Measurements from ENCODE around the gene SDK2. TPM values are rescaled to one million over a fixed set of nuclear protein-coding genes. Genes with fewer than 3 reads are reported as not detected.

SDK2 gene
- total RNA-seq, 6 experiments from 2014 or later = 0.11 to 0.46 (median 0.25) TPM

DNA sequence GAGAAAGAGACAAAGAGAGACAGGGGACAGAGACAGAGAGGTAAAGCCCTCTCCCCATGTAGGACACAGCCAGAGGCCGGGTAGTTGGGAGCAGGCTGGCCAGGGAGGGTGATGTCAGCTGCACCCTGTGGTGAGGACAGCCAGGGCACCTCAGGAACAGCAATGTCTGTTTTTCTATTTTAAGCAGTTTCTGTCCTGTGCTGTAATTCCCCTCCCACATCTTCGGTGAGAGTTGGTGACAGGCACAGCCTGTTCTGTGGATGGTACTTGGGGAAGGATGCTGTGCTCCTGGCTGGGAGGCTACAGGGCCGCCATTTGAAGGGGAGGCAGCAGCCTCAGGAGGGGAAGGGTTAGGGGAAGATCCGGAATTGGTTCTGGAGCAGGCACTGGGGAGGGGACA lies 163.5 kb downstream of the SDK2 start:
- 31% methylated on average over 4 of the region's 4 CpGs for WGBS (ENCODE audit: insufficient coverage, low coverage, low lambda C conversion rate, missing lambda C conversion rate)
- no peak for ATAC-seq
- no peaks in the 10 kb centered on the region for H3K27me3 ChIP-seq
- intact Hi-C loops (cut with DNase I) = no loop called here
- no peak for DNase-seq
- TF ChIP-seq POLR2A (IDR thresholded peaks at IDR 0.05) (no peak), CTCF (IDR thresholded peaks at IDR 0.05) (no peak)
- no peaks in the 10 kb centered on the region for H3K9me3 ChIP-seq
- no peaks in the 10 kb centered on the region for H3K4me1 ChIP-seq
- no peak overlapping the region for H3K4me3 ChIP-seq
- H3K36me3 ChIP-seq = no peaks in the 10 kb centered on the region
- H3K27ac ChIP-seq = no peak overlapping the region

DNA sequence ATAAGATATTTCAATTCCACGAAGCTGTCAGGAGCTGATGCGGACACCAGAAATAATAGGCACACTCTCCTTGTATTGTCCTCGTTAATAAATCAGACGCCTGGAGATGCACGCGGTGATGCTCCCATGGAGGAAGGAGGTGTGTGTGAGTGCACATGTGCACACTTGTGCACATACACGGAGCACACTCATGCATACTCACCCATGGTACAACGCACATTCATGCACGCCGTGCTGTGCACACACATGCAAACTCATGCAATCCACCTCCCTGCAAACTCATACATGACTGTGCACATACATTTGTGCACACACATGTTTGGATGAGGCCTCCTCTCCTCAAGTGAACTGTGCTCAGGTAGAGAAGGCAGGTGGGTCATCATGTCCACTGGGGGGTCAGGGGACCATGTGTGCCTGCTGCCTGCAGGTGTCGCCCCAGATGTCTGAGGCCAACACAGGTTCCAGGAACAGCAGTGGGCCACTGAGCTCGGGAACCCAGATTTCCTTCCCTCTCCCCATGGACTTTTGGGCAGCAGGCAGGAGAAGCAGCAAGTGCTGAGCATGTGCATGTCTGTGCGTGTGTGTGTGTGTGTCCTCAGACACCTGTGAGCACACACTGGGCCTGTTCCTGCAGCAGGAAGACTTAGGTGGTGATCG lies 165.3 kb downstream of the SDK2 start:
- Histone ChIP-seq H3K27ac (no peak overlapping the region), H3K4me3 (no peak overlapping the region), H3K9me3 (no peaks in the 10 kb centered on the region), H3K4me1 (no peaks in the 10 kb centered on the region), H3K36me3 (no peaks in the 10 kb centered on the region), H3K27me3 (no peaks in the 10 kb centered on the region)
- intact Hi-C loops (cut with DNase I) = no loop called here
- no peak for DNase-seq
- TF ChIP-seq POLR2A (IDR thresholded peaks at IDR 0.05) = no peak
- peak in 2 of 4 donors; percentile 6 to 20 for TF ChIP-seq CTCF (IDR thresholded peaks at IDR 0.05)
- 58% methylated on average over 8 of the region's 14 CpGs for WGBS (ENCODE audit: insufficient coverage, low coverage, low lambda C conversion rate, missing lambda C conversion rate)
- ATAC-seq = no peak

DNA sequence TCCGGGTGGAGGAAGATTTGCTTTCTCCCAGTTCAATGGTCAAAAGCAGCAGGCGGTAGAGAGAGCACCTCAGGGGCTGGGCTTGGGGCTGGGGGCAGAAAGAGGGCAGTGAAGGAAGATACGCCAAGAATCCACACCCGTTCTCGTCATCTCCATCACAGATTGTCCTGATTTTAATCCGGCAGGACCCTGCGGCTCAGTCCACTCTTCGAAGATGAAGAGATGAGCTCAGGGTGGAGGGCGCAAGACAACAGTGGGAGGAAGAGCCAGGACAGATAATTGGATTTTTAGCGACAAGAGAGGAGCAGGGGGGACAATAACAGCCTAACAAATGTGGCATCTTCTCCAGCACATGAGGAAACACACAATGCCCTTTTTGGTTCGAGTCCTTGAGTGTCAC lies 165.9 kb downstream of the SDK2 start:
- 48% methylated on average over 7 of the region's 11 CpGs for WGBS (ENCODE audit: insufficient coverage, low coverage, low lambda C conversion rate, missing lambda C conversion rate)
- intact Hi-C loops (cut with DNase I) = no loop called here
- no peaks in the 10 kb centered on the region for H3K36me3 ChIP-seq
- ATAC-seq = no peak
- H3K9me3 ChIP-seq = no peaks in the 10 kb centered on the region
- no peak overlapping the region for H3K27ac ChIP-seq
- no peak overlapping the region for H3K4me3 ChIP-seq
- no peak for DNase-seq
- no peaks in the 10 kb centered on the region for H3K27me3 ChIP-seq
- no peak for TF ChIP-seq CTCF (IDR thresholded peaks at IDR 0.05)
- TF ChIP-seq POLR2A (IDR thresholded peaks at IDR 0.05) = no peak
- no peaks in the 10 kb centered on the region for H3K4me1 ChIP-seq

- ATAC-seq (no peak), DNase-seq (no peak)
- 33% methylated on average over 10 of the region's 13 CpGs for WGBS (ENCODE audit: insufficient coverage, low coverage, low lambda C conversion rate, missing lambda C conversion rate)
- no peaks in the 10 kb centered on the region for H3K36me3 ChIP-seq
- H3K27ac ChIP-seq = no peak overlapping the region
- no peaks in the 10 kb centered on the region for H3K27me3 ChIP-seq
- intact Hi-C loops (cut with DNase I) = no loop called here
- H3K4me3 ChIP-seq = no peak overlapping the region
- no peaks in the 10 kb centered on the region for H3K9me3 ChIP-seq
- no peak for TF ChIP-seq POLR2A (IDR thresholded peaks at IDR 0.05)
- TF ChIP-seq CTCF (IDR thresholded peaks at IDR 0.05) = no peak
- H3K4me1 ChIP-seq = no peaks in the 10 kb centered on the region
Observed at GRCh38 chr17:73476890-73477350, 167.3 kb downstream of the SDK2 start.

All from right lobe of liver (tissue), 6 donors.